Right forelimb (tissue), 1 donor: Measurements from ENCODE around the gene GSG1L.

Experiments
- DNase-seq: peaks from one replicate; pipeline ENCODE4 v3.0.0-alpha.2; 2018

GSG1L gene

GRCh38 chr16:27841061-27841801 is 222.3 kb downstream of the GSG1L start:
- peak; percentile 9 for DNase-seq

- DNase-seq = peak; percentile 33
Measured at GRCh38 chr16:27840311-27841060, 223.0 kb downstream of the GSG1L start.

- no peak for DNase-seq
Measured at GRCh38 chr16:27839419-27839818, 224.1 kb downstream of the GSG1L start.

DNA sequence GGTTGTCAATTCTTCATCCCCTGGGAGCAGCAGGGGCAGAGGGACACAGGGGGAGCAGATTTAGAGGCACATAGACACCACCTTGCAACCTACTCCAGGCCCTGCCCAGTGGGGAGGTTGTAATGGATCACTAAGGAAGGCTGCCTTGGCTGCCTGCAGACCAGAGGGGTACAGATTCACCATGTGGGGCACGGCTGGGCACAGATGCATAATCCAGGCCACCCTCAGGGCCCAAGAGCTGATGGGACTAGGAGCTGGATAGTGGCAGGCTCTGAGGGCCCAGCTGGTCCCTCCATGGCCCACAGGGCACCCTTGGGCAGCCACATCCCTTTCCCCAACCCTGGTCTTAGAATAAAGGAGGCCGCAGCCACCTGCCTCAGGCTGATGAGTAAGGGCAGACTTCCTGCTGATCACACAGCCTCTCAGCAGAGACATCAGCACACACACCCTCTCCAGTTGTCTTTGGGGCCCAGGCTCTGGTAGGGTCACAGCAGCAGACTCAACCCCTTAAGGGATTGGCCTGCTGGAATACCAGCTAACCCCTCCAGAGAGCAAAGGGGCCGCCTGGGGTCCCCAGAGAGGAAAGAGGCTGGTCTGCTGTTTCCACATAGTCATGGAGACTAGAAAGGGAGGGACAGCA is 224.9 kb downstream of the GSG1L start:
- DNase-seq = no peak

- DNase-seq = no peak
Measured at GRCh38 chr16:27829975-27830374, 233.5 kb downstream of the GSG1L start.

- no peak for DNase-seq
Measured at GRCh38 chr16:27828671-27829070, 234.8 kb downstream of the GSG1L start.

DNA sequence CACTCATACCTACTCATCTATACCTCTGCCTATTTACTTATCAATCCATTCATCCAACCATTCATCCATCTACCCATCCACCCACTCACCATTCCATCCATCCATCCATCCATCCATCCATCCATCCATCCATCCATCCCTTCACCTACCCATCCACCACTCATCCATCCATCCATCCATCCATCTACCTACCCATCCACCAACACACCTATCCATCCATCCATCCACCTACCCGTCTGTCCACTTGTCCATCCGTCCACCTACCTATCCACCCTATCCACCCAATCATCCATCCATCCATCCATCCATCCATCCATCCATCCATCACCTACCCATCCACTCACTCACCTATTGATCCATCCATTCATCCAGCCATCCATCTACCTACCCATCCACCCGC is 235.7 kb downstream of the GSG1L start:
- no peak for DNase-seq

- no peak for DNase-seq
Measured at GRCh38 chr16:27826893-27827289, 236.6 kb downstream of the GSG1L start.

DNA sequence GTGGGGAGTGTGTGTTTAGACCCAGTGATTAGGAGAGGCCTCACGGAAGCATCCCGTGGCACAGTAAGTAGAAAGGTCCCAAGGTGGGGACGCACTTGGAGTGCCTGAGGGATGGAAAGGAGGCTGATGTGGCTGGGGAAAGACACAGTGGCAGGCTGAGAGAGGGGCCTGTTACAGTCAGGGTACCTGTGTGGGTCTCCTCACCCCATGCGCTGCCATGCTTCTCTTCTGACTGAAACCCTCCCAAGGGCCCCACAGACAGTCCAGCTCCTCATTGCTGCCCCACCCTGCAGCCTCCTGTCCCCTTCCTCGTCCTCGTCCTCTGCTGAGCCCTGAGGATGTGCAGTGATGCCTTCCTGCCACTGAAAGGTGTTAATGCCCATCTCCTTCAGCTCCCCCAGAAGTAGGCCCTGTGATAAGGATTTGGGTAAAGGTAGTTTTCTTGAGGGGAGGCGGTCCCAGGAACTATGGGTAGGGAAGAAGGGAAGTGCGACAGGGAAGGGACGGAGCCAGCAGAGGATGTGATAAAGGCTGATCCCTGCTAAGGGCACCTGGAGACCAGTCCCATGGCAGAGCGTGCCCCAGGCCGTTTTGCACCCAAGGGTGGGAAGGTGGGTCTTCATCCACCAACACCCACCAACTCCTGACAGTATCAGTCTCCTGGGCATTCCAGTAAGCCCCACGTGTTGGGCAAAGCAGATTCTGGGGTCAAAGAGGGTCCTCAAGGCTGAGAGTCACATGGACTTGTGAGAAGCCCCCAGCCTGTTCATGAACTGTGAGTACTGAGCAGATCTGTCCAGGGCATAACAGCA is 237.2 kb downstream of the GSG1L start:
- no peak for DNase-seq

- no peak for DNase-seq
Measured at GRCh38 chr16:27824786-27825185, 238.7 kb downstream of the GSG1L start.

GRCh38 chr16:27824006-27824405 is 239.5 kb downstream of the GSG1L start:
- no peak for DNase-seq

DNA sequence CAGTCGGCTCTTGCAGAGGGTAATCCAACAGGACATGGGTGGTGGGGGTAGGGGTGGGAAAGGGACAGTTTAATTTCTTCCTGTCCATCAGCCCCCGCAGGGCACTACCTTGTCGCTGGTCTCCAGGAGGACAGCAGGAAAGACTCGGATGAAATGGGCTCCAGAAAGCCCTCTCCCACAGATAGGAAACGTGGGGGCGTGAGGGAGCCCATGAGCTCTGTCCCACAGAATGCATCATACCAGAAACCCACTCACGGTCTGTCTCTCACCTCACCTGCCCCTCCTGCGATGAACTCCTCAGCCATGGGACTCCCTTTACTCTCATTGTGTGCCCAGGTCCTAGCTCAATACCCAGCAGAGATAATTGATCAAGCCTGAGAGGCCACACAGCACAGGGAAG is 240.1 kb downstream of the GSG1L start:
- peak; percentile 28 for DNase-seq

- no peak for DNase-seq
Measured at GRCh38 chr16:27822996-27823395, 240.5 kb downstream of the GSG1L start.

DNA sequence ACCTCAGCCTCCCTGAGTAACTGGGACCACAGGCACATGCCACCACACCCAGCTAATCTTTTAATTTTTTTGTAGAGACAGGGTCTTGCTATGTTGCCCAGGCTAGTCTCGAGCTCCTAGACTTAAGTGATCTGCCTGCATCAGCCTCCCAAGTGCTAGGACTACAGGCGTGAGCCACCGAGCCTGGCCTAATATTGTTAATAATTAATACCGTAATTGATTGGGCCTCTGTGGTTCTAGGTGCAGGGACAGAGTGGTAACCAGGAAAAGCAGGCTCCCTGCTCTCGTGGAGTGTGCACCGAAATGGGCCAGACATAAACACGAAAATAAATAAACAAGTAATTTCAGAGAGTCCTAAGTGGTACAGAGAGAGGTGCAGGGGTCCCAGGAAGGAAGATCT is 241.0 kb downstream of the GSG1L start:
- peak; percentile 6 for DNase-seq

DNA sequence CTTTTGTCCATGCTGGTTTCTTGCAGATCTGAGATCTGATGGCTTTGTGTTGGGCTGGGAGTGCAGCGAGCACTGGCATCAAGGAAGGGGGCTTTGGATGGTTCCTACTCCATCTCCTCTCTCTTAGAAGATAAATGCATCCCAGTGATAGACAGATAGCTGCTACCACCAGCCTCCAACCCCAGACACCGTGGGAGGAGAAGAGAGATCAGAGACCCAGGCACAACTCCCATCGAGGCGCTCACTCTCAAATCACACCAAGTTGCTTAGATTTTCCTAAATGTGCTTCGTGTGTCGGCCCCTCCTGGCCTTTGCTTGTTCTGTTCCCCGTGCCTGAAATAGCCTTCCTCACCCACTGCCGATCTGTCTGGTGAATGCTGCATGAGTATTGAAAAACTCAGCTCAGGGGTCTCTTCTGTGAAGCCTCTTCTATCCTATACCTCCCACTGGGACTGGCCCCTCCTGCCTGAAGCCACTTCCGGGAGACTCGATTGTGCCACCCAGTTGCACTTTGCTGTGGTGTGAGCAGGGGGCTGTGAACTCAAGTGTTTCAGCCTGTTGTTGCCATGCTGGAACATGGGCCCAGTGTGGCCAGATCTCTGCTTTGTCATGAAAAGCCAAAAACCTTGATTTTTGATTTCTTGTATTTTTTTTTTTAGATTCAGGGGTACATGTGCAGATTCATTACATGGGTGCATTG is 242.7 kb downstream of the GSG1L start:
- no peak for DNase-seq

GRCh38 chr16:27819881-27820610 is 243.5 kb downstream of the GSG1L start:
- peak; percentile 30 for DNase-seq

DNA sequence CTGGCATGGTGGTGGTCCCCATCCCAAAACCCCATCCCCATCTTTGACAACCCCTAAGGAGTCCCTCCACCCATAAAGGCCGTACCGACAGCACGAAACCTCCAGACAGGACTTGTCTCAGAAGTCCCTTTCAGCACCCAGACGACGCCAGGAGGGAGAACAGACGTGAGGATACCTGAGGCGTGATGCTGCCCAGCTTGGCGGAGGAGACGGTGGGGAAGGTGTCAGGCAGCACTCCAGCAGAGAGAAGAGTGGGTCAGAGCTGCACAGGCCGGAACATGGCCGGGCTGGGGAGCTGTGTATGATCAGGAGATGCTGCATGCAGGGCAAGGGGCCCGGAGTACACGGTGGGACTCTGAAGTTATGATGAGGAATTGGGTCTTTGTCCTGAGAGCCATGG is 244.2 kb downstream of the GSG1L start:
- peak; percentile 24 for DNase-seq

DNA sequence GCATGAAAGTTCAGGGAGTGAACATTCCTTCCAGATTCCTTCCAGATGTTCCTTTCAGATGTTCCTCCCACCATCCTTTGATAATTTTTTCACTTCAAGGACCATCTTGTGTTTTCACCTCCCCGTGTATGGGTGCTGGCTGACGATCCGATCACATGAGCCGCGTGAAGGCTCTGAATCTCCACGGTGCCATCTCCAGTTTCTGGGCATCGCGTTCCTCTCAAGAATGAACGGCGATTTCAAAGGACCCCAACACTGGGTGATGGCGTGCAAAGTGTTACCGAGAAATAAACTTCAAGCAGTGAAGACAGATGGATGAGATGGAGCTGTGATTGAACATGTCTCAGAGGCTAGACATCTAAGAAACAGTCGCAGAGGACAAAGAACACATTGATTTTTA is 245.3 kb downstream of the GSG1L start:
- peak; percentile 17 for DNase-seq

DNA sequence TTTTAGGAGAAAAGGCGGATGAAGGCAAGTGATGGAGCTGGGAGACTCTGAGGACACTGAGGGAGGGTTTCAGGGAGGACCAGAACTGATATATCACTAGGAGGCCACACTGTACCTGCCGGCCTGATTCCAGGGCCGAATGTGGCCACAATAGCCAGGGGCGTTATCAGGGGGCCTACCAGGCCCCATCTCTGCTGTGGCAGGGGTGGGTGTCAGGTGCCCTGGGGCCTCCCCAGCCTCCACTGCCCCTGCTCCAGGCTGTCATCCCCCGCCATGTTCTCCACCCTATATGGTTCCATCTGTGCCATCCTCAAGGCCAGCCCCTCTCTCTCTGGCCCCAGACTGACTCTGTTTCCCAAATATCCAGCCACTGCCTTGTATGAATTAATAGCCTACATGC is 246.5 kb downstream of the GSG1L start:
- DNase-seq = no peak

- no peak for DNase-seq
Measured at GRCh38 chr16:27816561-27816960, 247.0 kb downstream of the GSG1L start.

DNA sequence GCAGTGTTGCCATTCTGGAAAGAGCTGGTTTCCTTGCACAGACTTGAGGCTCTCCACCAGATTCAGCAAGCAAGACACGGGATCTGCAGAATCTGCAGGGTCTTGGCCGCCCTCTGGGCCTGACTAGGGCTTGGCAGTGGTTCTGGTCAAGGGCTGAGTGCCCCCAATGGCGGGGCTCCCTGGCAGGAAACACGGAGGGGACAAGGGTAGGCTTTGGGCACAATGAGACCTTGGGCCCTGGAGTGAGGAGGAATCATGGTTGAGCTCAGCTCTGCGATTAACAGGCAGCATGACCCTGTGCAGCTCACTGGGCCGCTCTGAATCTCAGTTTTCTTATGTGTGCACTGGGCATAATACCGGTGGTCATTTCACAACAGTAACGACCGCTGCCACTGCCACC is 249.9 kb downstream of the GSG1L start:
- peak; percentile 5 for DNase-seq

- no peak for DNase-seq
Measured at GRCh38 chr16:27811881-27812280, 251.6 kb downstream of the GSG1L start.
